Kidney epithelial cell (primary cell): ENCODE measurements around the gene ELF2. TPM values are rescaled to one million over a fixed set of nuclear protein-coding genes. Genes with fewer than 3 reads are reported as not detected.

ENCODE experiments used
- DNase-seq: peaks from one replicate; pipeline ENCODE4 v3.0.0-alpha.2; 2010; ENCODE audit warnings: low read depth
- H3K27me3 ChIP-seq: 2 replicates; pipeline ENCODE4 v1.6.0; 2011; ENCODE audit warnings: low read length; ENCODE audit not compliant: control insufficient read depth, insufficient read depth
- H3K36me3 ChIP-seq: 2 replicates; pipeline ENCODE4 v1.5.1; 2011; ENCODE audit warnings: low read length; ENCODE audit not compliant: control insufficient read depth, insufficient read depth
- H3K4me3 ChIP-seq: 2 replicates; pipeline ENCODE4 v1.5.1; 2011; ENCODE audit warnings: low read depth, mild to moderate bottlenecking, control low read depth, low read length
- total RNA-seq: library from RNA; depleted of rRNA; stranded (reverse); fragments of >200 nt; gene quantifications from 2 replicates; pipeline ENCODE4 v1.2.3, GENCODE V29; 2015
- TF ChIP-seq, protein P1 (sequence below): IDR thresholded peaks from 2 replicates; pipeline ENCODE4 v1.5.1; 2011; ENCODE audit warnings: mild to moderate bottlenecking, moderate library complexity, low read length, control low read depth, inconsistent platforms; ENCODE audit not compliant: insufficient read depth, poor library complexity, severe bottlenecking

Gene ELF2
- total RNA-seq = 14.3 and 19.8 TPM in 2 replicates

DNA sequence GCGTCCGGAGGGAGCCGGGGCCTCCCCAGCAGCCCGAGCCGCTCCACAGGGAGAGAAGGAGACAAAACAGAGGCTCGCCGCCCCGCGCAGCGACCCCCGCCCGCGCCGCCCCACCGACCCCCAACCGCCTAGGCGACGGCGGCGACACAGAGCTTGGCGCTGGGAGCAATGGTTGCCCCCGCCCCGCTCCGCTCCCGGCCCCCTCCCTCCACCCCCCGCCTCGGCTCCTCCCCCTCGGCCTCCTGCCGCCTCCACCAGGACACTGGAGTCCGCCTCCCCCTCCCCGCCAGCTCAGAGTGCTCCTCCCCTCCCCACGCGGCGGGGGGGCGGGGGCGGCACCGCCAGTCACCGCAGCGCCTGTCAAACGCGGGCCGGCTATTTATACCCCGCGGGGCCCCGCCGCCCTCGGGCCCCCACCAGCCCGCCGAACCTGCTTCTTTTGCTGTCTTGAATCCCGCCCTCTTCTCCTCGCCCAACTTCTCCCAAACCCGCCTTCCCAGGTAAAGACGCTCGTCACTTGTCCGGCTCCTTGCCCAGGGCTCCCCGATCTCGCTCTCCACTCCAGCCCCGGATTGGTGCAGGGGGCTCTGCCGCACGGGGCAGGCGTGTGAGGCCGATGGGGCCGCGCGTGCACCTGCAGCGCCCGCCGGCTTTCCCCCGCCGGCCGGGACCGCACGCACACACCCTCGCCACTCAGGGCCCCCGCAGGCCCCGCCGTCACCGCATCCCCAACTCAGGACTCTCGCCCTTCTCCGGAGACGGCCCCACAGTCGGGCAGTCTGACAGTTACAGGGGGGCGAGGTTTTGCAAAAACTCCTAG is at the start of gene ELF2:
Gene ELF2, minus strand, starts transcription at position 170 of the 820 bp plus-strand sequence. CDS start 39,517 bp downstream, outside the sequence.
- Histone ChIP-seq H3K4me3 (peak within 1 kb of the TSS; percentile 73), H3K36me3 (no peaks in the 10 kb centered on the region), H3K27me3 (no peaks in the 10 kb centered on the region)
- no peak for DNase-seq
- TF ChIP-seq, protein P1, sequence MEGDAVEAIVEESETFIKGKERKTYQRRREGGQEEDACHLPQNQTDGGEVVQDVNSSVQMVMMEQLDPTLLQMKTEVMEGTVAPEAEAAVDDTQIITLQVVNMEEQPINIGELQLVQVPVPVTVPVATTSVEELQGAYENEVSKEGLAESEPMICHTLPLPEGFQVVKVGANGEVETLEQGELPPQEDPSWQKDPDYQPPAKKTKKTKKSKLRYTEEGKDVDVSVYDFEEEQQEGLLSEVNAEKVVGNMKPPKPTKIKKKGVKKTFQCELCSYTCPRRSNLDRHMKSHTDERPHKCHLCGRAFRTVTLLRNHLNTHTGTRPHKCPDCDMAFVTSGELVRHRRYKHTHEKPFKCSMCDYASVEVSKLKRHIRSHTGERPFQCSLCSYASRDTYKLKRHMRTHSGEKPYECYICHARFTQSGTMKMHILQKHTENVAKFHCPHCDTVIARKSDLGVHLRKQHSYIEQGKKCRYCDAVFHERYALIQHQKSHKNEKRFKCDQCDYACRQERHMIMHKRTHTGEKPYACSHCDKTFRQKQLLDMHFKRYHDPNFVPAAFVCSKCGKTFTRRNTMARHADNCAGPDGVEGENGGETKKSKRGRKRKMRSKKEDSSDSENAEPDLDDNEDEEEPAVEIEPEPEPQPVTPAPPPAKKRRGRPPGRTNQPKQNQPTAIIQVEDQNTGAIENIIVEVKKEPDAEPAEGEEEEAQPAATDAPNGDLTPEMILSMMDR = no peak

DNA sequence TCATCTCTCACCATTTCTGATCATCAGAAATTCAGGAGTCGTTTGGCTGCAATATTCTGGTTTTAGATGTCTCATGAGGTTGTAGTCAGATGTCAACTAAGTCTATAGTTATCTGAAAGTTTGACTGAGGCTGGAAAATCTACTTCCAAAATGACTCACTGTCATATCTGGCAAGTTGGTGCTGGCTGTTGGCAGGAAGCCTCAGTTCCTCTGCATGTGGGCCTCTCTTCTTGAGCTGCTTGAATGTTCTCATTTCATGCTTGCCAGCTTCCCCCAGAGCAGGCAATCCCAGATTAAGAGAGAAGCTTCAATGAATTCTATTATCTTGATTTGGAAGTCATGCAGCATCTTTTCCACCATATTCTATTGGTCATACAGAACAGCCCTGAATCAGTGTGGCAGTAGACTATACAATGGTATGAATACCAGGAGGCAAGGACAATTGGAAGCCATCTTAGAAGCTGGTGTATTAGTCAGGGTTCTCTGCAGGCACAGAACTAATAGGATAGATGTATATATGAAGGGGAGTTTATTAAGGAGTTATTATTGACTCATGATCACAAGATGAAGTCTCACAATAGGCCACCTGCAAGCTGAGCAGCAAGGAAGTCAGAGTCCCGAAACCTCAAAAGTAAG is 46.8 kb upstream of the ELF2 start:
- H3K4me3 ChIP-seq = no peak overlapping the region
- DNase-seq = no peak
- TF ChIP-seq, protein P1 = no peak

DNA sequence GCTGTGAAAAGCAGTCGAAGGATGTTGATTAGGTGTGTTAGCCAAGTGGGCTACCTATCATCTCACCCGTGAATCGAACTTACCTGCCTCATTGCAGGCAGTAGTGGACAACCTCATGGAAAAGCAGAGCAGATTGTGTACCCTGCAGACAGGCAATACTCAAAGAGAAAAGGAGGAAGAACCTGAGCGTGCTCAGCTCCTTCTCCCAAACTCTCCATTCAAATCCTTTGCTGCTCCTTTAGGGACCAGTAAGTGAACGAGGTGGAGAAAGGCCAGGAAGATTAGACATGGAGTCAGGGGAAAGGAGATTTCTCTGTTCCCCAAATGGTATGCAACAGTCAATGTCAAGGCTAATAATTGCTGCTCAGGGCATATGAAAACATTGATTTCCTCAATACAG is 45.2 kb upstream of the ELF2 start:
- Histone ChIP-seq H3K4me3 (no peak overlapping the region), H3K27me3 (no peaks in the 10 kb centered on the region), H3K36me3 (no peaks in the 10 kb centered on the region)
- DNase-seq = no peak
- TF ChIP-seq, protein P1 = no peak

More for the DNA sequence above, 46.8 kb upstream of the ELF2 start:
- Histone ChIP-seq H3K36me3 (no peaks in the 10 kb centered on the region), H3K27me3 (no peaks in the 10 kb centered on the region)

DNA sequence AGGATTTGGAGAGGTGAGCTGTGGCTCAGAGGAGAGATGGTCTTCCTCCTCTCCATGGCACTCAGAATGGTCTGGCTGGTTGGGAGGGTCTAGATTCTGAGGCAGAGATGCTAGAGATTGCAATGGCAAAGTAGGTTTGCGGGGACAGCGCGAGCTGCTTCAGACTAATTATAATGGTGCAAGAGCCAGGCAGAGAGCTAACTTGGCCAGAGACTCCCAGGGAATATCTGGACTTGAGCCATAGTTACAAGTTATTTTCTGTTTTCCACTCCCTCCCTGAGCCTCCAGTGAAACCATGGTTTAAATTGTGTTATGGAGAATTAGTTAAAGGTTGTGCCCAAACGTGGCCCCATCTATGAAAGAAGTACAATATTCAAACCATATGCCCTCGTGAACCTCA is 44.7 kb upstream of the ELF2 start:
- DNase-seq = no peak
- TF ChIP-seq, protein P1 = no peak
- H3K4me3 ChIP-seq = no peak overlapping the region
- H3K27me3 ChIP-seq = no peaks in the 10 kb centered on the region
- H3K36me3 ChIP-seq = no peaks in the 10 kb centered on the region

DNA sequence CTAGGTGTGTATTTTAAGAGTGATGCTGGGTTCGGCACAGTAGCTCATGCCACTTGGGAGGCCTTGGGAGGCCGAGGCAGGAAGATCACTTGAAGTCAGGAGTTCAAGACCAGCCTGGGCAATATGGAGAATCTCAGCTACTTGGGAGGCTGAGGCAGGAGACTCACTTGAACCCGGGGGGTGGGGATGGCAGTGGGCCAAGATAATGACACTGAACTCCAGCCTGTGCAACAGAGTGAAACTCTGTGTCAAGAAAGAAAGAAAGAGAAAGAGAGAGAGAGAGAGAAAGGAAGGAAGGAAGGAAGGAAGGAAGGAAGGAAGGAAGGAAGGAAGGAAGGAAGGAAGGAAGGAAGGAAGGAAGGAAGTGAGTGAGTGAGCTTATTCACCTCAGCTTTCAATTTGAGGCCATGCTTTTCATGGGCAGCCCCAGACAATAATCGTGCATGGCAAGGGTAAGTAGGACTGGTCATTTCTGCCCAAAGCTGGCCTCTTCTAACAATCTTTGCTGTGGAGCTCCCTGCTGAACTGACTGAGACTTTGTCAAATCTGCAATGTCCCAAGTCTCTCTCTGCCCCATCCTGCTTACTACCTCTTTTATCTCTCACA is 42.5 kb upstream of the ELF2 start:
- DNase-seq = no peak
- Histone ChIP-seq H3K36me3 (no peaks in the 10 kb centered on the region), H3K4me3 (no peak overlapping the region), H3K27me3 (no peaks in the 10 kb centered on the region)
- TF ChIP-seq, protein P1 = no peak
